ENCODE results near the gene MEST.

GRCh38 chr7:130513447-130513846 lies 21.6 kb downstream of the MEST start:
- no peak for TF ChIP-seq CTCF (IDR thresholded peaks at IDR 0.05 in 4 of 5, conservative IDR thresholded peaks at IDR 0.05 in 1 of 5)
- TF ChIP-seq POLR2A (IDR thresholded peaks at IDR 0.05) = no peak
